Measurements from ENCODE around the gene CSNK1D.

DNA sequence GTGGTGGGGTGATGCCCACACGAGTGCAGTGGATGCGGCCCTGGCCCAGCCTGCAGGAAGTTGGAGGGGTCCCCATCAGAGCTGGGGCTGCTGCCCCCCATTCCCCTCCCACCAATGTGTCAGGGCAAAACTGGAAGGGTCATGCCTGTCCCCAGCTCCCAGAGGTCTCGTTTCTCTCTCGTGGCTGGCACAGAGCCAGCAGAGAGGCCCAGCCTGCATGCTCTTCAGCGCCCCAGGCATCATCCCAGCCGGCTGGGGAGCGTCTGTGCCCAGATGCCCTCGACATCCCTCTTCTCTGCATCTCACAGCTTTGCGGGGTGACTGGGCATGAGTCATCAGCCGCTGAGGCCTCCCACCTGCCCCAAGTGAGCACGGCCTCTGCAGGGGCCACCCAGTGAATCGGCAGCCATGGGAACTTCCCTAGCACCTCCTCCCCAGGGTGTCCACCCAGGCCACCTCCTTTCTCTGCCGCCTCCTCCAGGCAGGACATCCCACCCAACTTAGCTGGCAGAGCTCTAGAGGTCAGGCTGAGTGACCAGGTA lies 9.8 kb upstream of the CSNK1D start:
- TF ChIP-seq NRF1 (conservative IDR thresholded peaks at IDR 0.05; ENCODE audit: low read depth, low read length): no peak
- TF ChIP-seq, protein P1, sequence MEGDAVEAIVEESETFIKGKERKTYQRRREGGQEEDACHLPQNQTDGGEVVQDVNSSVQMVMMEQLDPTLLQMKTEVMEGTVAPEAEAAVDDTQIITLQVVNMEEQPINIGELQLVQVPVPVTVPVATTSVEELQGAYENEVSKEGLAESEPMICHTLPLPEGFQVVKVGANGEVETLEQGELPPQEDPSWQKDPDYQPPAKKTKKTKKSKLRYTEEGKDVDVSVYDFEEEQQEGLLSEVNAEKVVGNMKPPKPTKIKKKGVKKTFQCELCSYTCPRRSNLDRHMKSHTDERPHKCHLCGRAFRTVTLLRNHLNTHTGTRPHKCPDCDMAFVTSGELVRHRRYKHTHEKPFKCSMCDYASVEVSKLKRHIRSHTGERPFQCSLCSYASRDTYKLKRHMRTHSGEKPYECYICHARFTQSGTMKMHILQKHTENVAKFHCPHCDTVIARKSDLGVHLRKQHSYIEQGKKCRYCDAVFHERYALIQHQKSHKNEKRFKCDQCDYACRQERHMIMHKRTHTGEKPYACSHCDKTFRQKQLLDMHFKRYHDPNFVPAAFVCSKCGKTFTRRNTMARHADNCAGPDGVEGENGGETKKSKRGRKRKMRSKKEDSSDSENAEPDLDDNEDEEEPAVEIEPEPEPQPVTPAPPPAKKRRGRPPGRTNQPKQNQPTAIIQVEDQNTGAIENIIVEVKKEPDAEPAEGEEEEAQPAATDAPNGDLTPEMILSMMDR (IDR thresholded peaks at IDR 0.05 in 2 of 3, conservative IDR thresholded peaks at IDR 0.05 in 1 of 3; ENCODE audit: control insufficient read depth in 2 of 3, extremely low read depth in 1 of 3, insufficient read depth in 1 of 3, low read depth in 3 of 3, low read length in 3 of 3): no peak
- TF ChIP-seq MYC (IDR thresholded peaks at IDR 0.05; ENCODE audit: insufficient read depth, insufficient read length, insufficient replicate concordance, low read length, severe bottlenecking): no peak
- TF ChIP-seq POLR2A (IDR thresholded peaks at IDR 0.05; ENCODE audit: low read depth, low read length): no peak
- no peak for TF ChIP-seq KDM1A (IDR thresholded peaks at IDR 0.05; ENCODE audit: borderline replicate concordance)
- TF ChIP-seq POLR2AphosphoS2 (IDR thresholded peaks at IDR 0.05; ENCODE audit: low read depth, low read length): no peak
- no peak for TF ChIP-seq NFYB (IDR thresholded peaks at IDR 0.05; ENCODE audit: insufficient read depth, low read depth, low read length)
- no peak for TF ChIP-seq BACH1 (IDR thresholded peaks at IDR 0.05; ENCODE audit: borderline replicate concordance)
- TF ChIP-seq JUND (IDR thresholded peaks at IDR 0.05; ENCODE audit: low read depth, low read length): no peak
- TF ChIP-seq CREB1 (IDR thresholded peaks at IDR 0.05; ENCODE audit: low read depth): no peak
- TF ChIP-seq FOS (IDR thresholded peaks at IDR 0.05; ENCODE audit: borderline replicate concordance, extremely low read depth, insufficient read length): no peak
- TF ChIP-seq, protein P2, sequence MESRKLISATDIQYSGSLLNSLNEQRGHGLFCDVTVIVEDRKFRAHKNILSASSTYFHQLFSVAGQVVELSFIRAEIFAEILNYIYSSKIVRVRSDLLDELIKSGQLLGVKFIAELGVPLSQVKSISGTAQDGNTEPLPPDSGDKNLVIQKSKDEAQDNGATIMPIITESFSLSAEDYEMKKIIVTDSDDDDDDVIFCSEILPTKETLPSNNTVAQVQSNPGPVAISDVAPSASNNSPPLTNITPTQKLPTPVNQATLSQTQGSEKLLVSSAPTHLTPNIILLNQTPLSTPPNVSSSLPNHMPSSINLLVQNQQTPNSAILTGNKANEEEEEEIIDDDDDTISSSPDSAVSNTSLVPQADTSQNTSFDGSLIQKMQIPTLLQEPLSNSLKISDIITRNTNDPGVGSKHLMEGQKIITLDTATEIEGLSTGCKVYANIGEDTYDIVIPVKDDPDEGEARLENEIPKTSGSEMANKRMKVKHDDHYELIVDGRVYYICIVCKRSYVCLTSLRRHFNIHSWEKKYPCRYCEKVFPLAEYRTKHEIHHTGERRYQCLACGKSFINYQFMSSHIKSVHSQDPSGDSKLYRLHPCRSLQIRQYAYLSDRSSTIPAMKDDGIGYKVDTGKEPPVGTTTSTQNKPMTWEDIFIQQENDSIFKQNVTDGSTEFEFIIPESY (IDR thresholded peaks at IDR 0.05): no peak
- TF ChIP-seq, protein P3, sequence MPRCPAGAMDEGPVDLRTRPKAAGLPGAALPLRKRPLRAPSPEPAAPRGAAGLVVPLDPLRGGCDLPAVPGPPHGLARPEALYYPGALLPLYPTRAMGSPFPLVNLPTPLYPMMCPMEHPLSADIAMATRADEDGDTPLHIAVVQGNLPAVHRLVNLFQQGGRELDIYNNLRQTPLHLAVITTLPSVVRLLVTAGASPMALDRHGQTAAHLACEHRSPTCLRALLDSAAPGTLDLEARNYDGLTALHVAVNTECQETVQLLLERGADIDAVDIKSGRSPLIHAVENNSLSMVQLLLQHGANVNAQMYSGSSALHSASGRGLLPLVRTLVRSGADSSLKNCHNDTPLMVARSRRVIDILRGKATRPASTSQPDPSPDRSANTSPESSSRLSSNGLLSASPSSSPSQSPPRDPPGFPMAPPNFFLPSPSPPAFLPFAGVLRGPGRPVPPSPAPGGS (IDR thresholded peaks at IDR 0.05; ENCODE audit: borderline replicate concordance, insufficient read depth, low read depth, low read length, poor library complexity, severe bottlenecking): no peak

Data from GM12878 (cell line).